IPS-15b (cell line): ENCODE measurements around the gene KMT2C.

Experiments used
- H3K27me3 ChIP-seq: one replicate; pipeline ENCODE4 v1.6.1; 2013; ENCODE audit warnings: low read length; ENCODE audit not compliant: control insufficient read depth, insufficient read depth
- H3K36me3 ChIP-seq: one replicate; pipeline ENCODE4 v1.6.1; 2013; ENCODE audit warnings: low read length; ENCODE audit not compliant: control insufficient read depth, insufficient read depth
- H3K4me1 ChIP-seq: one replicate; pipeline ENCODE4 v1.6.1; 2013; ENCODE audit warnings: mild to moderate bottlenecking, low read length; ENCODE audit not compliant: control insufficient read depth, insufficient read depth
- H3K4me3 ChIP-seq: one replicate; pipeline ENCODE4 v1.5.1; 2013; ENCODE audit warnings: low read depth, low read length
- H3K9ac ChIP-seq: one replicate; pipeline ENCODE4 v1.6.1; 2013; ENCODE audit warnings: low read depth, mild to moderate bottlenecking, low read length
- H3K9me3 ChIP-seq: one replicate; pipeline ENCODE4 v1.6.1; 2013; ENCODE audit warnings: mild to moderate bottlenecking, low read length; ENCODE audit not compliant: control insufficient read depth, insufficient read depth

The KMT2C gene

GRCh38 chr7:152200395-152200794 lies 235.4 kb downstream of the KMT2C start:
- Histone ChIP-seq H3K4me3 (no peak overlapping the region), H3K4me1 (no peaks in the 10 kb centered on the region)

GRCh38 chr7:152196391-152196790 lies 239.4 kb downstream of the KMT2C start:
- Histone ChIP-seq H3K9ac (no peak overlapping the region), H3K27me3 (no peaks in the 10 kb centered on the region), H3K4me1 (no peaks in the 10 kb centered on the region), H3K4me3 (no peak overlapping the region), H3K36me3 (peaks cover 2% of the 10 kb centered on the region), H3K9me3 (no peaks in the 10 kb centered on the region)

More at GRCh38 chr7:152200395-152200794, 235.4 kb downstream of the KMT2C start:
- Histone ChIP-seq H3K9me3 (no peaks in the 10 kb centered on the region), H3K36me3 (peaks cover 4% of the 10 kb centered on the region), H3K27me3 (no peaks in the 10 kb centered on the region), H3K9ac (no peak overlapping the region)

- no peaks in the 10 kb centered on the region for H3K9me3 ChIP-seq
- no peak overlapping the region for H3K9ac ChIP-seq
- H3K27me3 ChIP-seq = no peaks in the 10 kb centered on the region
- H3K4me3 ChIP-seq = no peak overlapping the region
- peaks cover 2% of the 10 kb centered on the region for H3K36me3 ChIP-seq
- H3K4me1 ChIP-seq = no peaks in the 10 kb centered on the region
Measured at GRCh38 chr7:152193880-152194279, 241.9 kb downstream of the KMT2C start.

DNA sequence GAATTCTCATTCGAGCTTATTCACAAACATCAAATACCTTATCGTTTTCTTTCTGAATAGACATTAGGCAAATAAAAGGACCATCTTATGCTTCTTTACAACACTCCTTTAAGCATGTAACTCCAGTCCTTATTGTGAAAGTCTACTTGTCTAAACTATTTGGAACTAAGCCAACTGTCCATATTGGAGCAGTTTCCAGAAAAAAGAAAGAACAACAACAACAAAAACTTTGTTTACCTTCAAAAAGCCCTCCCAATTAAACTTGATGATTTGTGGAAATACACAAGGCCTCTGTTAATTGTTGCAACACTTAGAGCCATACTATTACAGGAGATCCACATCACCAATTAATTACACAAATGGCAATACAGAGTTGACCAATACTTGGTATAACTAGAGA lies 246.7 kb downstream of the KMT2C start:
- H3K36me3 ChIP-seq = peaks cover 5% of the 10 kb centered on the region
- H3K27me3 ChIP-seq = no peaks in the 10 kb centered on the region
- H3K4me3 ChIP-seq = no peak overlapping the region
- no peak overlapping the region for H3K9ac ChIP-seq
- no peaks in the 10 kb centered on the region for H3K4me1 ChIP-seq
- no peaks in the 10 kb centered on the region for H3K9me3 ChIP-seq

GRCh38 chr7:152185558-152185957 lies 250.2 kb downstream of the KMT2C start:
- H3K4me3 ChIP-seq = no peak overlapping the region
- H3K9me3 ChIP-seq = no peaks in the 10 kb centered on the region
- no peak overlapping the region for H3K9ac ChIP-seq
- H3K4me1 ChIP-seq = no peaks in the 10 kb centered on the region
- H3K27me3 ChIP-seq = no peaks in the 10 kb centered on the region
- peaks cover 22% of the 10 kb centered on the region for H3K36me3 ChIP-seq

- Histone ChIP-seq H3K4me1 (no peaks in the 10 kb centered on the region), H3K36me3 (peaks cover 31% of the 10 kb centered on the region), H3K27me3 (no peaks in the 10 kb centered on the region), H3K4me3 (no peak overlapping the region), H3K9me3 (no peaks in the 10 kb centered on the region), H3K9ac (no peak overlapping the region)
Measured at GRCh38 chr7:152180587-152180986, 255.2 kb downstream of the KMT2C start.

DNA sequence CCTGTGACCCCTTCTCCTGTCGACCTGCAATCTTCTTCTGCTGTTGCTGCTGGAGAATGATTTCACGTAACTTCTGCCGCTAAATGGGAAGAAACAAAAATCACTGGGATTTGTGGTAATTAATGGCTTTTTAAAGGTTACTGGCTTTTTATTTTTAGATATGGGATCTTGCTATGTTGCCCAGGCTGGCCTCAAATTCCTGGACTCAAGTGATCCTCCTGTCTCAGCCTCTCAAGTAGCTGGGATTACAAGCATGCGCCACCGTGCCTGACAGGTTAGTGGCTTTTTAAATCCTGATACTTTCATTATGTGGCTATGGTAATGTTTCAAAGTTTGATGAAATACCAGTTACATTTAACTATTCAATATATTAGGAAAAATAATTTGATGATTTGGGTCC lies 255.8 kb downstream of the KMT2C start:
- no peak overlapping the region for H3K9ac ChIP-seq
- H3K9me3 ChIP-seq = no peaks in the 10 kb centered on the region
- H3K4me3 ChIP-seq = no peak overlapping the region
- peaks cover 31% of the 10 kb centered on the region for H3K36me3 ChIP-seq
- H3K27me3 ChIP-seq = no peaks in the 10 kb centered on the region
- no peaks in the 10 kb centered on the region for H3K4me1 ChIP-seq

DNA sequence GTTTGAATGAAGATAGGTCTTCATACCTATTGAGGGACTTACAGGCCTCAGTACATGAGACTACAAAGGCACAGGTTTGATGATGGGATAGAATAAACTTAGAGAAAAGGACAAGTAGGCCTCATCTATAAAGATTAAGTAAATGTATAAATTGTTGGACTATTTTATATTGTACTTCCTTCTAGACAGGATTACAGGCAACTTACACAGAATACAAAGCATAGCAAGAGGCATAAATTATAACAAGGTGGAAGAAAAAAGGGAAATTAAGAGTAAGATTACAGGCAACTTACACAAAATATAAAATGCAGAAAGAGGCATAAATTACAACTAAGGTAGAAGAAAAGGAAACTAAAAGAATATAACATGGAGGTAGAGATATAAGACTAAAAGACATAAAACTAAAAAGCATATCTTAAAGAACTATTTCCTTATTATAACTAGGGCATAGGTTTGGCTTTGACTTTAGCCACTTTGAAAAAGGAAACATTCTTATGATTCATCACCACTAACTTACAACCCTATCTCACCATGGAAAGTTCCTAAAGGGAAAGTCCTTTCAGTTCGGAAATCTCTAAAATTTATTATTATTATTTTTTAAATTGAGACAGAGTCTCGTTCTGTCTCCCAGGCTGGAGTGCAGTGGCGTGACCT lies 257.3 kb downstream of the KMT2C start:
- Histone ChIP-seq H3K27me3 (no peaks in the 10 kb centered on the region), H3K4me3 (no peak overlapping the region), H3K9me3 (no peaks in the 10 kb centered on the region), H3K4me1 (no peaks in the 10 kb centered on the region), H3K9ac (no peak overlapping the region), H3K36me3 (peaks cover 31% of the 10 kb centered on the region)

DNA sequence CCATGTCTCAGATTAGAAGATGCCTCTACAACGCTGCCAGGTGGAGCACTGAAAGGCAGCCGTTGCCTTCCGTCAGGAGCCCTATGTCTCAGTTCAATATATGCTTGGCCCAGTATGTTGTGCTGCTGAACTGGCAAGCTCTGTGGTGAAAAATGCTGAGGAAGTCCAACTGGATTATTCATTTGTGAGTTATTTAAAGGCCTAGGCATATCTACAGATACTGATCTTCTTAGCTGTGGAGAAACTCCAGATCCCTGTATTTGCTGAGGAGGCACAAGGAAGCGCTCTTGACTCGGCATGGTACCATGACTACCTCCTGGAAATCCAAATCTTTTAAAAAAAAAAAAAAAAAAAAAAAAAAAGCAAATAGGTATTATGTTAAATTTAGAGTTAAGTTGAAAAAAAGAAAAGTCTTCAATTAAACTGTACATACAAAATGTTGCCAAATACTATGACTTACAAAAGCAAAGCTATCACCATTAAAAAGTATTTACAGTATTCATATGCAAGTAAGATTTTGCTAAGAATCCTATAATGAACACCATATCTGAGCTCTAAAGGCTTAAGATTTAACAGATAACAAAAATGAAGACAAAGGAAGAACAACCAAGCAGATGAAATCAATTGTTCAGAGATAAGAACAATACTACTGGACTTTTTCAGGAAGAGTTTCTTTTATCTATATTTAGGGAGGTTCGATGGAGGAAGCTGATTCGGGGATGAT lies 258.0 kb downstream of the KMT2C start:
- no peak overlapping the region for H3K4me3 ChIP-seq
- peaks cover 29% of the 10 kb centered on the region for H3K36me3 ChIP-seq
- H3K9me3 ChIP-seq = no peaks in the 10 kb centered on the region
- H3K9ac ChIP-seq = no peak overlapping the region
- H3K4me1 ChIP-seq = no peaks in the 10 kb centered on the region
- H3K27me3 ChIP-seq = no peaks in the 10 kb centered on the region

DNA sequence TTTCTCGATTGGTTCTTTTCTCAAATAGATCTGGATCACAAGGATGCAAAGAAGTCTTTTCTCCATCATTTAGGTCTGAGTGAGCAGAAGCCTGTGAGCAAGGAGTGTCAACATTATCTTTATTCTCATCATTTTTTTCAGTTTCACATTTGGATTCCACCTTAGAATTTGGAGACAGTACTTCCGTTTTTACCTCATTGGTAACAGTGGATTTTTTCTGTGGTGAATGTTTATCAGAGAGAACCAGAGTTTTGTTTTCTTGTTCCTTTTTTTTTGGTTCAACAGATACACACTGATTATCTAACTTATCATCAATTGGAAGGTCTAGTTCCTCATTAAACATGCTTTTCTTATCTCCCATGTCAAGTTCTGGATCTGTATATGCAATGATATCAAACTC lies 259.0 kb downstream of the KMT2C start:
- H3K4me1 ChIP-seq = no peaks in the 10 kb centered on the region
- H3K27me3 ChIP-seq = no peaks in the 10 kb centered on the region
- no peak overlapping the region for H3K4me3 ChIP-seq
- no peak overlapping the region for H3K9ac ChIP-seq
- H3K36me3 ChIP-seq = peaks cover 24% of the 10 kb centered on the region
- no peaks in the 10 kb centered on the region for H3K9me3 ChIP-seq

GRCh38 chr7:152173372-152174070 lies 262.3 kb downstream of the KMT2C start:
- H3K36me3 ChIP-seq = peaks cover 5% of the 10 kb centered on the region
- no peak overlapping the region for H3K9ac ChIP-seq
- no peaks in the 10 kb centered on the region for H3K4me1 ChIP-seq
- no peaks in the 10 kb centered on the region for H3K9me3 ChIP-seq
- no peak overlapping the region for H3K4me3 ChIP-seq
- H3K27me3 ChIP-seq = no peaks in the 10 kb centered on the region

DNA sequence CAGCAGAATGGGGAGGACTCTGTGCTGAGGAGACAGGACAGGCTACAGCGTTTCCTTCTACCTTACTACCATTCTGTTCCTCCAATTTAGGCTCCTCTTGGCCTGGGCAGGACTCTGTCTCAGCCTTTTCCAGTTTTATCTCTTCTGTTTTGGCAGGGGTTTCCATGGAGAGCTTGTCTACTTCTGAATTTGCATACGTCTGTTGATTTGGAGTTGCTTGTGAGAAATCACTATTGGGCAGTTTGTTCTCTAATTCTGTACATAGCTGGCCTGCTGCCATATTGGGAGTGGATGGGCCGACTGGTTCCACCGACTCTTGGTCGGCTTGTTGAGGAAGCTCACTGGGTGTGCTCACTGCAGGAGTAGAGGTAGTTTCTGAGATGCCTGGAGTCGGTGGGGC lies 273.5 kb downstream of the KMT2C start:
- Histone ChIP-seq H3K27me3 (no peaks in the 10 kb centered on the region), H3K4me3 (no peak overlapping the region), H3K9me3 (no peaks in the 10 kb centered on the region), H3K9ac (no peak overlapping the region), H3K36me3 (peaks cover 19% of the 10 kb centered on the region), H3K4me1 (no peaks in the 10 kb centered on the region)
